Measurements from ENCODE around the gene PTK6. TPM values are rescaled to one million over a fixed set of nuclear protein-coding genes. Genes with fewer than 3 reads are reported as not detected.

PTK6 gene
- polyA plus RNA-seq, 4 donors, result 0.30 to 1.3 (median 0.98) TPM

DNA sequence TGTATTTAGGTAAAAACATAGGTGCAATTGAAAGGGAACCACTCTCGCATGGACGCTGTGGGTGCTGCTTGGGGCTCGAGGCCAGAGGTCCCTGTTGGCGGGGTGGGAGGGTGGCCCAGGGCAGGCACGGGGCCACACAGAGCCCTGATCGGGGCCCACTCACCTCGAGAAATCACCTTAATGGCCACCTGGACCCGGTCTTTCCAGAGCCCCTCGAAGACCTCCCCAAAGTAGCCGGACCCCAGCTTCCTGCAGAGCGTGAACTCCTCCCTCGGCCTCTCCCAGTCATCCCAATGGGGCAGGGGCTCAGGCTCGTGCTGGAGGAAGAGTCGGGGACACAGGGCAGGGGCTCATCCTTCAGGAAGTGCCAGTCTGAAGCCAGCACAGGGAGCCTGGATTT lies 3.8 kb downstream of the PTK6 start:
- DNase-seq (ENCODE audit: low read depth in 4 of 4, low spot score in 2 of 4), result no peak

- DNase-seq (ENCODE audit: low read depth in 4 of 4, low spot score in 2 of 4), result no peak
These were observed 4.7 kb downstream of the PTK6 start for GRCh38 chr20:63532449-63532971.

DNA sequence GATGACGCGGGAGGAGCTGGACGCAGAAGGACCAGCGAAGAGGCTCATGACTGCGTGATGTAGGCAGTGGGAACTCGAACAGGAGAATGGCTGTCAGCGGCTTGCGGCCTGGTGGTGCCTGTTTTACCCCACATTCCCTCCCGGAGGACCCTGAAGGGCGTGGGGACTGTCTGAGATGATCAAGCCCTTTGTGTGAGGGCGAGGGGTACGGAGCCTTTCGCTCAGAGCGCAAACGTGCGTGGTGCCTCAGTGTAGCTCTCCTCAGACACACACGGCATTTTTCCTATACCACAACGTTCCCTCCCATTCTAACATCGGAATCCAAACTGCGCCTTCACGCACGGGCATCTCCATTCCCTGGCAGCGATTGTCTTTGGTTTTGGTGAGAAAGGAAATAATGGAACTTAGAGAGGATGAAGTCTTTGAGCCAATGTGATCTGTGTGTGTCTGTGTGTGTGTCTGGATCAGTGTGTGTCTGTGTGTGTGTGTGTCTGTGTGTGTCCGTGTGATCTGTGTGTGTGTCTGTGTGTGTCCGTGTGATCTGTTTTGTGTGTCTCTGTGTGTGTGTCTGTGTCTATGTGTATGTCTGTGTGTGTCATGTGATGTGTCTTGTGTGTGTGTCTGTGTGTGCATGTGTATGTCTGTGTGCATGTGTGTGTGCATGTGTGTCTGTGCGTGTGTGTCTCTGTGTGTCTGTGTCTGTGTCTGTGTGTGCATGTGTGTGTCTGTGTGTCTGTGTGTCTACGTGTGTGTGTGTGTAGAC lies 5.3 kb downstream of the PTK6 start:
- DNase-seq (ENCODE audit: low read depth in 4 of 4, low spot score in 2 of 4), result no peak

- no peak for DNase-seq (ENCODE audit: low read depth in 4 of 4, low spot score in 2 of 4)
These were observed 6.4 kb downstream of the PTK6 start for GRCh38 chr20:63530788-63531160.

GRCh38 chr20:63529861-63530787 lies 7.1 kb downstream of the PTK6 start:
- no peak for DNase-seq (ENCODE audit: low read depth in 4 of 4, low spot score in 2 of 4)

- DNase-seq (ENCODE audit: low read depth in 4 of 4, low spot score in 2 of 4), result no peak
These were observed 7.9 kb downstream of the PTK6 start for GRCh38 chr20:63529180-63529860.

DNA sequence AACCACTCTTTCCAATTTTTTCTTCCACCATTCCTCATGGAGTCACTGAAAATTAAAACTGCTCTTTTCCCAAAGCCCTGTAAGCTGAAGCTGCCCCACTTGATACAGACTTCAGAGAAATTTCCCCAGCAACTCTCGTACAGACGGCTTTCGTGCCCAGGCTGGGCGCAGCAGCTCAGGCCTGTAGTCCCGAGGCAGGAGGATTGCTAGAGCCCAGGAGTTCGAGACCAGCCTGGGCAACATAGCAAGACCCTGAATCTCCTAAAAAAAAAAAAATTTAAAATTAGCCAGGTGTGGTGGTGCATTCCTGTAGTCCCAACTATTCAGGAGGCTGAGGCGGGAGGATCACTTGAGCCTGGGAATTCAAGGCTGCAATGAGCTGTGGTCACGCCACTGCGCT lies 10.0 kb downstream of the PTK6 start:
- DNase-seq (ENCODE audit: low read depth in 4 of 4, low spot score in 2 of 4), result no peak

GRCh38 chr20:63525971-63526370 lies 11.2 kb downstream of the PTK6 start:
- no peak for DNase-seq (ENCODE audit: low read depth in 4 of 4, low spot score in 2 of 4)

DNA sequence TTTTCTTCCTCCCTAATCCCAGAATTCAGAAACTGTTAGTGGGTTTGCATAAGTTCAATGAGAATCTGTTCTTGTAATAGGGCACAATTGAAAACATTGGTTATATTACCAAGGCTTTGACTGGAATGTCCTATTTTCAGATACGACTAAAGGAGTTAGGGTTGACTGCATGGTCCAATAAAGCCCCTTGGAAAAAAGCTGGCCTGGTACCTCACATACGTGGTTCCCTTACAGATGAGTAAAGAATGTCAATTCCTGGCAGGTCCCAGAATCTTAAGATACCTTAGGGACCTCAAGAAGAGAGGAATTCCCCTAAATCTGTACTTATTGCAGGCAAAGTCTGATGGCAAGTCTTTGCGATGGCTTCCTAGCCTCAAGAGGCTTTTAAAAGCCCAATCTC lies 12.0 kb downstream of the PTK6 start:
- no peak for DNase-seq (ENCODE audit: low read depth in 4 of 4, low spot score in 2 of 4)

- DNase-seq (ENCODE audit: low read depth in 4 of 4, low spot score in 2 of 4), result no peak
These were observed 14.1 kb downstream of the PTK6 start for GRCh38 chr20:63522981-63523611.

GRCh38 chr20:63522091-63522868 lies 14.9 kb downstream of the PTK6 start:
- DNase-seq (ENCODE audit: low read depth in 4 of 4, low spot score in 2 of 4), result no peak

- no peak for DNase-seq (ENCODE audit: low read depth in 4 of 4, low spot score in 2 of 4)
These were observed 15.6 kb downstream of the PTK6 start for GRCh38 chr20:63521602-63522001.

- DNase-seq (ENCODE audit: low read depth in 4 of 4, low spot score in 2 of 4), result peak in 1 of 4 donors; percentile 68
These were observed 16.1 kb downstream of the PTK6 start for GRCh38 chr20:63520934-63521601.

DNA sequence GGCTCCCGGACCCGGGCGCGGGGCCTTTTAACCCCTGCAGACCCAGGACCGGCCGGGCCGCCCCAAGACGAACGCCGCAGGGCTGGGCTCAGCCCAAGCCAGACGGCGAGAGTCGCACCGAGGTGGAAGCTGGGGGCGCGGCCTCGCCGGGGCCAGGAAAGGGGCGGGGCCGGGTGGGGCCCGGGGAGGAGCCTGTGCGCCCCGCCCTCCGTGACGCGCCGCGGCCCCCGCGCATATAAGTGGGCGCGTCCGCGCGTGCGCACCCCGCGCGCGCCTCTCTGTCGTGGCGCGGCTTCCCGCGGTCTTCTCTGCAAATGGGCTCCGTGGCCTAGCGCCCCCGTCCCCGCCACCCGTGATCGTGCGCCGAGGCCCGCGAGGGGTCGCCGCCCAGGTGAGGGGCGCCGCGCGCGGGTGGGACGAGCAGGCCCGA lies 16.7 kb downstream of the PTK6 start, which contains the start of gene PPDPF:
PPDPF (plus strand) TSS at position 262 of the 430 bp plus-strand sequence. CDS start 544 bp downstream, outside the sequence.
- DNase-seq (ENCODE audit: low read depth in 4 of 4, low spot score in 2 of 4), result peak in 3 of 4 donors; percentile 71 to 76 (median 73)

DNA sequence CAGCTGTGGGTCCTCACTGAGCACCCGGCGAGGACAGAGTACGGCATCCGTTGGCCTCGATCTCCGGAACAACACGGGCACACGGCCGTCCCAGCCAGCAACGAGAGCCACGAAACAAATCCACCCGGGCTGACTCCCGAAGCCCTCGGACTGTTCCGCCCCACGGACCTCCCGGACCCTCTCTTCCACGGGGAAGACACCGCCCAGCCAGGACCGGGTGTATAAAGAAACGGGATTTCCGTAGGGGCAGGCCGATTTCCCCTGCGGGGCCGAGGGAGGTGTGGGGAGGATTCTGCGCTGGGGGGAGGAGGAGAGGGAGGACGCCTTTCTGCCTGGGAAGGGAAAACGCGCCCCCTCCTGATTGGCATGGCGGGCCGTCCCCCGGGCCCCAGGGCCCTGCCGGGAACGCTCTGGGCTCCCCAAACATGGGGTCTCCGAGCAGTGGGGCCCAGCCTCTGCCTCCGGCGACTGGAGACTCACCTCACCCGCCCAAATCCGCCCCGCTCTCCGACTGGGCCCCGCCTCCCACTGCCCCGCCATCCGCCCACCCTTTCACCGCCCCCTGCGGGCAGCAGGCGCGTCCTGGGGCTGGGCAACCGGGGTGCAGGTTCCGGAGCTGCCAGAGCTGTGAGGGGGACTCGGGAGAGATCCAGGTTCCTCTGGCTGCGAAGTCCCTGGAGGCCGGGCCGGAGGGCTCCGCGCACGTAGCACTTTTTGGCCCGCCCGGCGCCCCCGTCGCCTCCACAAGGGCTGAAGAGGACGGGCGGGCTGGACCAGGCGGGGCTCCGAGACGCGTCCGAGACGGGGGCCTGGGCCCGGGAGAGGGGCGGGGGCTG lies 17.3 kb downstream of the PTK6 start:
- no peak for DNase-seq (ENCODE audit: low read depth in 4 of 4, low spot score in 2 of 4)

- DNase-seq (ENCODE audit: low read depth in 4 of 4, low spot score in 2 of 4), result no peak
These were observed 18.1 kb downstream of the PTK6 start for GRCh38 chr20:63518946-63519667.

DNA sequence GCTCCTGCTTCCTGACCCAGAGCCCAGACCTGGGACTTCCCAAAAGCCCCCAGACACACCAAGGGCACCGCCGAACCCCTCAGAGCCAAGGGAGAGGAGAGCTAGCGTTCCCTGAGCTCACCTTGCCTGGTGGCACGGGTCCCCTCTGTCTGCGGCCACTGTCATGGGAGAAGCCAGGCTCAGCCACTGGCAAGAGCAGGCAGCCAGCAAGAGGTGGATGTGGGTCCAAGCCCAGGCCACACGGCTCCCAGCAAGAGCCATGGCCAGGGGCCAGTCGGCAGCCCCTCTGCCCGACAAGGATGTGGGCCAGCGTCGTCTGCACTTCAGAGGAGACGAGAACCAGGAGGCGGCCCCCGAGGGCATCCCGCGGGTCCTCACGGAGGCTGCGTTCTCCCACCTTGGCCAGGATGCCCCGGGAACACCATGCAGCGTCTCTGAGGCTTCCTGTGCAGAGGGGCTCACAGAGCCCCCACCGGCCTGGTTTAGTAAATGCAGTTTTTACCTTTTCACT lies 18.8 kb downstream of the PTK6 start:
- no peak for DNase-seq (ENCODE audit: low read depth in 4 of 4, low spot score in 2 of 4)

Measured in left renal cortex interstitium (tissue), 4 donors.